Cardiac septum (tissue), 1 donor: ENCODE results near the gene FPR3. TPM values are rescaled to one million over a fixed set of nuclear protein-coding genes. Genes with fewer than 3 reads are reported as not detected.
"Not testable (repeated sequence)": the region's sequence is repeated elsewhere in the genome, so short reads cannot be mapped to it uniquely, and the experiment has no call there.

ENCODE experiments used
- DNase-seq: peaks from one replicate; pipeline ENCODE4 v3.0.0-alpha.2; 2020; ENCODE audit warnings: low spot score
- intact Hi-C: fragments of 100-400 bp; cut with DNase I; formaldehyde crosslinking; loops from one replicate; pipeline ENCODE4 v1.14.0; 2022
- total RNA-seq: library from RNA; stranded (reverse); fragmentation: NEBNext Ultra II Directional; extraction: Animal tissue kit (Norgen Biotek cat#: 25700); gene quantifications from one replicate; pipeline ENCODE4 v1.2.1, GENCODE V29; 2021
- donor health status: DM: no; HTN: no; CAD: no.

Gene FPR3
- total RNA-seq, 1 donor from 2014 or later = 3.2 TPM

DNA sequence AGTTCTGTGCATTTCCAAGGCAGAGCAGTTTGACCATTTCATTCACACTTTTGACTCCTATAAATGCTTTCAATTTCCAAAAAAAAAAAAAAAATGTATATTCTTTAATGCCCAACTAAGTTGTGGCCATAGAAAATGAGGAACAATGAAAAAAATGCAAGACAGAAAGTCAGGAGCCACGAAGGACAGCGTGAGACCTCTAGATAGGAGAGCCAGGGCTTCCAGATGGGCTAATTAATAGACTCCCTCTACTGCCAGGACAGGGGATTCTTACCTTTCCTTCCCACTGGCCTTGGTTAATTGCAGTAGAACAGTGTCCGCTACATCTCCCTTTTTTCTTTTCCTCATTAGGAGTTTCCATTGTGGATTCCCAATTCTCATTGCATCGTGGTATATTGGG lies 8.6 kb downstream of the FPR3 start:
- DNase-seq = no peak
- intact Hi-C loops = no loop called here

DNA sequence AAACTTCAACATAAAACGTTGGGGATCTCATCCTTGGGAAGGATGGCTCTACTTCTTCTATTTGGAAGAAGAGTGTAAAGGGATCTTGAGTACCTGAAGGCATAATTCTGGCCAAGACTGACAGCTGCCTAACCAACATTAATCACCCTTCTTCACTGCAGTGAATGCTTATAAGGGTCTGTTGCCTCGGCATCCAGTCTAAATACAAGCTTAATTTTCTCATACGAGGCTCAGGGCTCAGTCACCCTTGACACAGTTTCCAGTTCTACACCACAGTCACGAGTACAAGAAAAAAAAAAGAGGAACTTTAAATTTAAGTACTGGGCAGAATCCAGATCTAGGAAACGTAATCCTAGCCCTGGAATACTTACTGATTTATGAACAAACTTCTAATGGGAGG lies 9.0 kb downstream of the FPR3 start:
- intact Hi-C loops = no loop called here

DNA sequence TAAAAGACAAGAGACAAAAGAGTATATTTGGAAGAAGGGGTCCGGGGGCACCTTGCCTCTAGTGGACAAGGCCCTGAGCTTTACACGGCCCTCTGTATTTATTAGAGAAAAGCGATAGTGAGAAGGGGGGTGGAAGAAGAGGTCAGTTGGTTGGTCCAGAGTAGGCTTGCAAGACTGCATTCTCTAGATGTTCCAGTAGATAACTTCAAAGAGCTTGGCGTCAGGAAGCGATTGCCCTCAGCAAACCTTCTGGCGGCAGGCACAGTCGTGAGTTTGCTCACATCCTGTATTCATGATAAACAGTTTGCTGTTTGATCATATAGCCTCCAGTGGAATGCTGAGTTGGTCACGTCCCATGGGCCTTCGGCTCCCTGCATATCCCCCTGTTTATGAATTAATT lies 9.8 kb downstream of the FPR3 start:
- DNase-seq, intact Hi-C loops: not testable (repeated sequence)

More for the DNA sequence above, 9.0 kb downstream of the FPR3 start:
- DNase-seq = no peak

DNA sequence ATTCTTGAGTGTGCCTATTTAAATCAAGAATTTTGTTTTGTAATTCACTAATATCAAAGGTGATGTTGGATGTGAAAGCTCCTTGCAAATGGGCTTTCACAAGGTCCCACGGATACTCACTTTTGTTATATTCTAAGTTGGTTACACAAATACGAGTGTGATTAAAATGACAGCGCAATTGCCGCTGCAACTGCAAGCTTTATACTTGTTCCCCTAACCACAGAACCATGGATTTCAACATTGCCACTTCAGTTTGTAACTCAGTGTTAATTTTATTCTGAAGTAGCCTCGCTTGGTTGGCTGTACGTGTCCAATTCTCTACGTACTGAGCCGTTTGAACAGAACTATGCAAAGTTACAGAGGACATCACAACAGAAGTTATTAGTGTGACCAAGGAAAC lies 10.4 kb downstream of the FPR3 start:
- DNase-seq, intact Hi-C loops: not testable (repeated sequence)

DNA sequence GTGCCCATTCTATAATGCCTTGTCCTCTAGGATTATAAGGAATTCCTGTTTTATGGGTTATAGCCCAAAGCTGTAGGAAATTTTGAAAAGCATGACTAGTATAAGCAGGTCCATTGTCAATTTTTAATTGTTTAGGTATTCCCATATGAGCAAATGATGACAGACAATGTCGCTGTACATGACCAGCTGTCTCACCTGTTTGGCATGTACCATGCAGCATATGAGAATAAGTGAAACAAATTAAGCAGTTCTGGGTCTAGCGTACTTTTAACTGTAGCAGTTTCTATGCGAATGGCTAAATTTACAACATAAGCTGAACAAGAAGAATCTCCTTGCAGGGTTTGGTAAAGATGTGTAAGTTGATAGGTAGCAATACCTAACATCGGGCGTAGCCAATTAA lies 11.6 kb downstream of the FPR3 start:
- intact Hi-C loops, DNase-seq: not testable (repeated sequence)

DNA sequence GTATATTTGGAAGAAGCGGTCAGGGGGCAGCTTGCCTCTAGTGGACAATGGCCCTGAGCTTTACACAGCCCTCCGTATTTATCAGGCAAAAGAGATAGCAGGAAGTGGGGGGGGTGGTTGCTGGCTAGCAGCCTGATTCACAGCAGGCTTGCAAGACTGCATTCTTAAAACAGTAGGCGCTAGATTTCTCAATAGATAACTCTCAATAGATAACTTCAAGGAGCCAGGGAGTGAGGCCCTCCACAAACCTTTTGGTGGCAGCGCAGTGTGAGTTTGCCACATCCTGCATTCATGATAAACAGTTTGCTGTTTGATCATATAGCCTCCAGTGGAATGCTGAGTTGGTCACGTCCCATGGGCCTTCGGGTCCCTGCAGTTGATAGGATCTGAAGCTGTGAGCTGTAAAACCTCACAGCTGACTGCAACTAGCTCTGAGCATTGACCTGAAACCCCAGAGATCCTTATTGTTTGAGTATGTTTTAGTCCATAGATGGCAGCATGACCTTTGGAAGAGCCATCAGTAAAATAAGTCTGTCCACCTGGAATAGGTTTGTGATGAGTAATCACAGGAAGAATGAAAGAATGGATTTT lies 12.2 kb downstream of the FPR3 start:
- DNase-seq = no peak
- intact Hi-C loops = no loop called here

DNA sequence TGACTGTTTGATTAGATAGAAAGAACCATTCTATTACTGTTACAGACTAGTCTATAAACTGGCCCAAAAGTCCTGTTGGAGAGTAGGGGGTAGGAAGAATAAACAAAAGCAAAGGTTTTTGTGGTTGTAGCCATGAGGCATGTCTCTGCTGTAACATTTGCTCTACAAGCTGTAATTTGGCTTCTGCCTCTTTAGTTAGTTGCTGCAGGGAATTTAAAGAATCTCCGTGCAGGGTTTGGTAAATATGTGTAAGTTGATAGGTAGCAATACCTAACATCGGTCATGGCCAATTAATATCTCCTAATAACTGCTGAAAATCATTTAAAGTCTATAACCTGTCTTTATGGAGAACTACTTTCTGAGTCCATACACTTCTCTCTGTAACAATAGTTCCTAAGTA lies 13.0 kb downstream of the FPR3 start:
- intact Hi-C loops = no loop called here

DNA sequence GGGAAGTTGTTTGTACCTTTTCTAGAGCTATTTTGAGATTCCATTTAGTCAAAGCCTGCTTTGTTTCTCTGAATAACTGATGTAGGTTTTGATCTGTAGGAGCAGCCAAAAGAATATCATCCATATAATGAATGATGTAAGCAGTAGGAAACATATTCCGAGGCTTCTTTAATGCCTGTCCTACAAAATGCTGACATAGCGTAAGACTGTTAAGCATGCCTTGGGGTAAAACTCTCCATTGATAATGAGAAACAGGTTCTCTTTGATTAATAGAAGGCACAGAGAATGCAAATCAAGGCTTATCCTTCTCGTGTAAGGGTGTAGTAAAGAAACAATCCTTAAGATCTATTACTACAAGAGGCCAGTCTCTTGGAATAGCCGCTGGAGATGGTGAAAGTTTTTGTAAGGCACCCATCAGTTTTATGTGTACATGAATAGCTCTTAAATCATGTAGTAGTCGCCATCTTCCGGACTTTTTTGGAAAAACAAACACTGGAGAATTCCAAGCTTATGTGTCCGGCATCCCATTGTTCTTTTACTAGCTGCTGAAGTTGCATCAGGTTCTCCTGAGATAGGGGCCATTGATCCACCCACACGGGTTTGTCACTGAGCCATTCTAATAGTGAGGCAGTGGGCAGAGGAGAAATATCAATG lies 13.5 kb downstream of the FPR3 start:
- intact Hi-C loops = no loop called here

More for the DNA sequence above, 13.0 kb downstream of the FPR3 start:
- no peak for DNase-seq

DNA sequence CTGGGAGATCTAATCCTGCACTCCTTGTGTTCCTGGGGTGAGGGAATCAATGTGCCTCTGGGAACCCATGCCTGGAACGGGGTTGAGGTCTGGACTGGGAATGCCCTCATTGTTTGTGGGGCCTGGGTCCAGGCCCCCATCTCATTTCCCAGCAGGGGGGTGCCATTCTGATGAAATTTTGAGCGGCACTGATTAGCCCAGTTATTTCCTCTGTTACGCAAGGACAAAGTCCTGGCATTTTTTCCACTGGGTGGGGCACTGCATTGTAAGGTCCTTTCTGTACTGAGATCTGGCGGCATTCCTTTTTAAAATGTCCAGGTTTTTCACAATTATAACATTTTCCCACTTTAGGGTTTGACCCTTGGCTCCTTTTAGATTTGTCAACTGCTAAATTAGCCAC lies 14.8 kb downstream of the FPR3 start:
- intact Hi-C loops = no loop called here
- DNase-seq = no peak

More for the DNA sequence above, 13.5 kb downstream of the FPR3 start:
- DNase-seq = no peak

DNA sequence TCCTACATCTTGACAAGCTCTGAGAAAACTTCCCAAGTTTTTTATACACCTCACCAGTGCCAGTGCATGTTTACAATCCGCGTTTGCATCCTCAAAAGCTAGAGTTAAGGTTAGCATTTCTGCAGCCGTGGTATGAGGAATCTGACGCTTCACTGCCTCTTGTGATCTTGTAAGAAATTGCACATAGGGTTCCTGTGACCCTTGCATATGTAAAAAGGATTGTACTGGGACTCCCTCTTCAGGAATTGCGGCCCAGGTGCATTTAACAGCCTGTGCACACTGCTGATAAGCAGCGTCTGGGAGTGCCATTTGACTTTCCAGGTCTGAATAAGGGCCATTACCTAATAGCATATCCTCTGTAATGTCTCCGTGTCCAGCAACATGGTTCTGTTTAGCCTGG lies 15.3 kb downstream of the FPR3 start:
- DNase-seq = no peak
- intact Hi-C loops = no loop called here

DNA sequence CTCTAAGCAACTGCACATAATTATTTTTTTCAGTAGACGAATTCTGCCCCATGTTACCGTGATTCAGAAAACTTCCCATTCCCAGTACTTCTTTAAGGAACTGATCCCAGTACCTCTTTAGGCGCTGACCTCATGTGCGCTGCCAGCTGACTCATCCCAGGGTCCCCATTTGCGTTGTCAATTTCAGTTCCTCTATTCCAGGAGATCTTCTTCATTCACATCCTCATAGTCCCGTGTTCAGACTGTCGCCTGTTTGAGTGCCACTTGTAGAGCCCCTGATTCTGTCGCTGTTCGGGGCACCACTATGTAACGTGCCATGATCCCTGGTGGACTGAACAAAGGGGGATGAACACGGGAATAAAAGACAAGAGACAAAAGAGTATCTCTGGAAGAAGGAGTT lies 16.4 kb downstream of the FPR3 start:
- intact Hi-C loops = no loop called here
- no peak for DNase-seq

DNA sequence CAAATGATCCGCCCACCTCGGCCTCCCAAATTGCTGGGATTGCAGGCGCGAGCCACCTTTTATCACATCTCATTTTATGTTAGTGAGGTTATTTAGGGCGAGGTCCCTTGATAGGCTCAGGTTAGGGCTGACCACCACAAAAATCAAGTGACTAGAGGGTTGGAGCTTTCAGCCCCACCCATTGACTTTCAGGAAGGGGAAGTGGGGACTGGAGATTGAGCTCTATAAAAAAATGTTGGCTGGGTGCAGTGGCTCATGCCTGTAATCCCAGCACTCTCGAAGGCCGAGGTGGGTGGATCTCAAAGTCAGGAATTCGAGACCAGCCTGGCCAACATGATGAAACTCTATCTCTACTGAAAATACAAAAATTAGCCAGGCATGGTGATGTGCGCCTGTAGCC lies 20.1 kb downstream of the FPR3 start:
- DNase-seq = no peak
- intact Hi-C loops = no loop called here

DNA sequence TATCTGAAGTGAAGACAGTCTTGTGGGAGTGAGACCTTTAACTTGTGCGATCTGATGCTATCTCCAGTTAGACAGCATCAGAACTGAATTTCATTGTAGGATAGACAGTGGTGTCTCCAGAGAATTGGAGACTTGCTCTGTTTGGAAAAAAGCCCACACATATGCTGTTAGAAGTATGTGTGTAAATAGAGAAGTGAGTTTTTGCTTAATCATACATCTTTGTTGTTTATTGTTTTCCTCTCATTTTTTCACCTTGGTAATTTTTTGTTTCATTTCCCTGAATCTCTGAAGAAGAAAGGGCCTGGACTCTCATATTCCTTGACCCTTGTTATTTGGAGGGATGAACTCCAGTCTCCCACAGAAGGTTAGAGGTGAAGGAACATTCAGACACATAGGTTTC lies 21.8 kb downstream of the FPR3 start:
- DNase-seq = no peak
- intact Hi-C loops = no loop called here

DNA sequence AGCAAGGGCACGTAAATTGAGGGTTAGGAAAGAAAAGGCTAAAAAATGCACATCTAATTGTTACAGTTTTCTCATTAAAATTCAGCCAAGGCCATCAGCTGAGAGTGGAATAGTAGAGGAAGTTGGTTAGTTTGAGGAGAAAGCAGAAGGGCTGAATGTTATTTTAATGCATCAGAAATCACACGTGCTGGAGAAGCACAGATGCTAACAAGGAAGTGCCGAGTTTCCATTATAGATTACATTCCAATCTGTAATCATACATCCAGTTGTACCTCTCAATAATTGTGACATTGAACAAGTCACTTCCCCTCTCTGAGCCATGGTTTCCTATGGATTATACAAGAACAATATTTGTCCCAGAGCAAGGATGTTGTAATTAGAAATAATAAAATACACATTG lies 25.1 kb downstream of the FPR3 start:
- intact Hi-C loops = no loop called here
- no peak for DNase-seq

DNA sequence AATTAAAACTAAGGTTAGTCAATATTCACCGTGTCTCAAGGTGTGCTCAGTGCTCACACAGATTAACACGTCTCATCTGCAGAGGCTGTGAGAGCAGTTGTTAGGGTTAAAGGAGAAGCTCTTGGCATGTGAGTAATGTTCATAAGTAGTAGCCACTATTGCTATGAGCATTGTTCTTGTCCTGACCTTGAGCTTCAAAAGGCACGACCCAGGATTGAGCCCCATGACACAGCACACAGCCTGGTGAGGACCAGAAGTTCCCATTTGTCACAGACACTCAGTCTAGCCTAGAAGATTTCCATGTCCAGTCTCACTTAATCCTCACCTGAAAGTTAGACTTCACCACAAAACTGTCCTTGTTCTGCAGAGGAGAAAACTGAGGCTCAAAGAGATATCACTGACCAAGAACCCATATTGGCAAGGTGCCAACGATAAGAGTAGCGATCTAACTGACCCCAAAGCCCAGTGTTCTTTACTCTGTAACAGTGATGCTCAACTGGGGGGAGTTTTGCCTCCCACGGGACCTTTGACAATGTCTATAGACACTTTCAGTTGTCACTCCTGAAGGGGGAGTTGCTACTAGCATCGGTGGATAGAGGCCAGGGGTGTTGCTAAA lies 26.0 kb downstream of the FPR3 start:
- DNase-seq = no peak
- intact Hi-C loops = no loop called here

DNA sequence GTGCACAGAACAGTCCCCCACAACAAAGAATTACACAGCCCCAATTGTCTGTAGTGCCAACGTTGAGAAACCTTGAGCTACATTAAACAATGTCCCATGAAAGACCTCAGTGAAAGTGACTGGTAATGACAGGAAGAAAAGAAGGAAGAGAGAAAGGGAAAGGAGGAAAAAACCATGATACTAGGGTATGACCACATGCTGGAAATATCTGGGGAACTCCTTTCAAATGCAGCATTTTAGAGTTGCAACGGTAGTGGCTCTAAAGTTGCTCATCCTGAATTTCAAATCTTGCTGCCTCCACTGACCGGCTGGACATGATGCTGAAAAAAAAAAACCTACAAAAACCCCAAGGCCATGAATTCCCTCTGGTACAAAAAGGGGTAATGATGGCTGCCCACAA lies 26.5 kb downstream of the FPR3 start:
- DNase-seq = no peak
- intact Hi-C loops = no loop called here

DNA sequence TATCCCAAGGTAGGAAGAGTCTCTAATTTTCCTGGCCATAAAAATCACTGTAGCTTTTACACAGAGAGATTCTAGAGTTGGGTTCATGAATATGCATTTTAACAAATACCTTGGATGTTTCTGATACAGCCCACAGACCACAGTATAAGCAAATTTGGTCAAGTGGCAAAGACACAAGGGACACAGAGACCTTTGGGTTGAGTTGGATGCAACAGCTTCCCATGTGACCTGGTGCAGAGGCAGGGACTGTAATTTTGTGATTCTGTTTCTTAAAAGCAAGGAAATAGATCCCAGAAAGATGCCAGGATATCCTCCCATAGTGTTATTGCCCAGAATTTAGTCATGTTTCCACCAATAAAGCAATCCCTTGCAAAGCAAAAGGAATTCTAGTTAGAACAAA lies 27.0 kb downstream of the FPR3 start:
- intact Hi-C loops = no loop called here
- no peak for DNase-seq

DNA sequence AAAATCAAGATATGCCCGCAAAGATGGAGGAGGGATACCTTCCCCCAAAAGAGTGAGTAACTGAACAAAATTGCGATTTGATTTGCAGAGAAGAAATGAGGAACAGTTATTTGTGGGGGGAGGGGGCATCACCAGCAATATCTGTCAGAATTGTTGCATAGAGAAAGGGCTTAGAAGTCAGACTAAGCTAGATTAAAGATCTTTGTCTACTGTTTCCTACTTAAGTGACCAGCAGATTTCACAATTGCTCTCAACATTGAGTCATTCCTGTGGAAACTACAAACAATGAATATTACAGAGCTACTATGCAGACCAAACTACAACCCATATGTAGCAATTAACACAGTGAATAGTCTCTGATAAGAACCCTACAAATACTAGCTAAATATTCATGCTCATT lies 27.4 kb downstream of the FPR3 start:
- no peak for DNase-seq
- intact Hi-C loops = no loop called here

DNA sequence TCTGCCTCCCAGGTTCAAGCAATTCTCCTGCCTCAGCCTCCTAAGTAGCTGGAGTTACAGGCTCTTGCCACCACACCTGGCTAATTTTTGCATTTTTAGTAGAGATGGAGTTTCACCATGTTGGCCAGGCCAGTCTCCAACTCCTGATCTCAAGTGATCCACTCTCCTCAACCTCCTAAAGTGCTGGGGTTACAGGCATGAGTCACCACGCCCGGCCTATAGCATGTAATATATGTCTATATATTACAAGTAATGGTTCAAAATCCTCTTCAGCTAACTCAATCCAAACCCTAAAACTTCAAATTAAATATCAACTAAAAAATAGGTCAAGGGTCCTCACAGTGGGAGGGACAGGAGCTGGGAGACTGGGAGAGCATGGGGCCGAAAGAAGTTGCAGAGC lies 28.0 kb downstream of the FPR3 start:
- intact Hi-C loops = no loop called here
- no peak for DNase-seq

DNA sequence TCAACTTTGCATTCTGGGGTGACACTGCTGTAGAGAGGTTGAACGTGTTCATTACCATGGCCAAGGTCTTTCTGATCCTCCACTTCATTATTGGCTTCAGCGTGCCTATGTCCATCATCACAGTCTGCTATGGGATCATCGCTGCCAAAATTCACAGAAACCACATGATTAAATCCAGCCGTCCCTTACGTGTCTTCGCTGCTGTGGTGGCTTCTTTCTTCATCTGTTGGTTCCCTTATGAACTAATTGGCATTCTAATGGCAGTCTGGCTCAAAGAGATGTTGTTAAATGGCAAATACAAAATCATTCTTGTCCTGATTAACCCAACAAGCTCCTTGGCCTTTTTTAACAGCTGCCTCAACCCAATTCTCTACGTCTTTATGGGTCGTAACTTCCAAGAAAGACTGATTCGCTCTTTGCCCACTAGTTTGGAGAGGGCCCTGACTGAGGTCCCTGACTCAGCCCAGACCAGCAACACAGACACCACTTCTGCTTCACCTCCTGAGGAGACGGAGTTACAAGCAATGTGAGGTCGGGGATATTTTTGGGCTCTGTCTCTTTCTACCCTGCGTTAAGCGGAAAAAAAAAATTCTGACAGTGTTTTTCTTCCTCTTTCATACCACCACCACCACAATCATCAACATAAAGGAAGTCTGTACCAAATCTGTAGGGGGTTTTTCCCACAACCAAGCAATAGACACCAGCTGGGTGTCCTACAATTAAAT lies 29.5 kb downstream of the FPR3 start:
- DNase-seq = no peak
- intact Hi-C loops = no loop called here

DNA sequence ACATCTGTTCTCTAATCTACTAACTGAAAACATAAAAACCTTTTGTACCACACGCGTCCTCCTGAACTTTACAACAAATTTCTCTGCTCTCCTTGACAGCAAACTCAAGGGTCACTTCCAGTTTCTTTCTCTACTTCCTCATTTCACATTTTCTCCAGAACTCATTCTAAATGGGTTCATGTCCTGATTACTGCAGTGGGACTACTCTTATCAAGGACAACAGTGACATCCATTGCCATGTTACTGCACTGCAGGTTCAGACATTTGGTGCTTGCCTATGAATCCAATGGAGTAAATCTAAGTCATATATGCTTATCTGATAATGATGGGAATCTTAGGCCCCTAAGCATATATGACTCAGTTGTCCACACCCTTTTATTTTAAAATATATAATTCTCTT lies 35.3 kb downstream of the FPR3 start:
- DNase-seq = no peak
- intact Hi-C loops = no loop called here
